GM12878 (cell line): Measurements from ENCODE around the gene NLRP10. TPM values are rescaled to one million over a fixed set of nuclear protein-coding genes. Genes with fewer than 3 reads are reported as not detected.

ENCODE experiments used
- CBFB ChIP-seq: IDR thresholded peaks from 2 replicates; pipeline ENCODE4 v1.6.1; 2016; ENCODE audit warnings: antibody characterized with exemption, low read depth
- CEBPZ ChIP-seq: fragments of 150-350 bp; IDR thresholded peaks from 2 replicates; pipeline ENCODE4 v1.6.1; 2016; ENCODE audit warnings: low read depth, low read length
- CREM ChIP-seq: IDR thresholded peaks from 2 replicates; pipeline ENCODE4 v1.6.1; 2014; ENCODE audit warnings: antibody characterized with exemption, low read depth
- DPF2 ChIP-seq: fragments of 450-650 bp; IDR thresholded peaks from 2 replicates; pipeline ENCODE4 v1.6.1; 2017; ENCODE audit warnings: mild to moderate bottlenecking
- EED ChIP-seq: sonication (generic); IDR thresholded peaks from 2 replicates; pipeline ENCODE4 v1.6.1; 2016; ENCODE audit warnings: antibody characterized with exemption, low read depth
- HCFC1 ChIP-seq: fragments of 150-350 bp; IDR thresholded peaks from 2 replicates; pipeline ENCODE4 v1.6.1; 2014; ENCODE audit warnings: low read length
- KAT2A ChIP-seq: conservative IDR thresholded peaks from 2 replicates; pipeline ENCODE4 v1.6.1; 2011; ENCODE audit warnings: low read depth, low read length; ENCODE audit not compliant: control insufficient read depth
- KLF5 ChIP-seq: fragments of 450-650 bp; IDR thresholded peaks from 2 replicates; pipeline ENCODE4 v1.6.1; 2014; ENCODE audit warnings: mild to moderate bottlenecking; ENCODE audit not compliant: partially characterized antibody
- MYC ChIP-seq: IDR thresholded peaks from 2 replicates; pipeline ENCODE4 v1.6.1; 2011; ENCODE audit warnings: mild to moderate bottlenecking, low read length, moderate library complexity, inconsistent platforms; ENCODE audit not compliant: insufficient read depth, insufficient replicate concordance, insufficient read length, severe bottlenecking
- NFIC ChIP-seq: IDR thresholded peaks from 2 replicates; pipeline ENCODE4 v1.6.1; 2012; ENCODE audit warnings: low read depth, mild to moderate bottlenecking, inconsistent platforms, low read length, moderate library complexity
- PML ChIP-seq: IDR thresholded peaks from 2 replicates; pipeline ENCODE4 v1.6.1; 2012; ENCODE audit warnings: low read length, inconsistent platforms
- RCOR1 ChIP-seq: conservative IDR thresholded peaks from 2 replicates; pipeline ENCODE4 v1.6.1; 2012; ENCODE audit warnings: low read depth, low read length, improper control_type of control experiment
- RFX5 ChIP-seq: IDR thresholded peaks from 2 replicates; pipeline ENCODE4 v1.6.1; 2011; ENCODE audit warnings: low read depth, low read length, improper control_type of control experiment
- SPI1 ChIP-seq: IDR thresholded peaks from 2 replicates; pipeline ENCODE4 v1.6.1; 2011; ENCODE audit warnings: low read depth, mild to moderate bottlenecking, low read length, moderate library complexity, borderline replicate concordance; ENCODE audit not compliant: insufficient read depth
- SREBF1 ChIP-seq: IDR thresholded peaks from 2 replicates; pipeline ENCODE4 v1.6.1; 2012; ENCODE audit warnings: mild to moderate bottlenecking, low read length
- TARDBP ChIP-seq: IDR thresholded peaks from 2 replicates; pipeline ENCODE4 v1.6.1; 2016; ENCODE audit warnings: borderline replicate concordance
- ZBTB33 ChIP-seq: fragments of 450-650 bp; IDR thresholded peaks from 2 replicates; pipeline ENCODE4 v1.6.1; 2017; ENCODE audit warnings: mild to moderate bottlenecking
- ZSCAN29 ChIP-seq: fragments of 450-650 bp; IDR thresholded peaks from 2 replicates; pipeline ENCODE4 v1.6.1; 2017; ENCODE audit warnings: mild to moderate bottlenecking, moderate library complexity
- polyA plus RNA-seq, 11 experiments: library from polyadenylated mRNA; depleted of rRNA in 4 of 11; unstranded in 6 of 11; stranded (reverse) in 5 of 11; fragments of >200 nt; fragmentation: Nextera tagmentation in 4 of 11; fragmentation: Illumina TruSeq in 1 of 11; extraction: Ambion mirVana in 4 of 11; extraction: Trizol in 1 of 11; gene quantifications; 1 replicate in 1 of 11; 2 replicates in 10 of 11; pipeline versions ENCODE4 v1.2.1 to v1.2.3, GENCODE V29; 2011 to 2016; ENCODE audit warnings: inconsistent platforms in 2 of 11, missing spikeins in 2 of 11, low read depth in 1 of 11
- total RNA-seq, 4 experiments: library from RNA; depleted of rRNA in 3 of 4; stranded (reverse); fragments of >200 nt in 3 of 4; fragmentation: Illumina TruSeq in 1 of 4; extraction: Trizol in 1 of 4; gene quantifications; 2 replicates each; pipeline versions ENCODE4 v1.2.1 to v1.2.3, GENCODE V29; 2013 to 2021
- TF ChIP-seq, protein P1 (sequence below): fragments of 450-650 bp; IDR thresholded peaks from 2 replicates; pipeline ENCODE4 v1.6.1; 2018; ENCODE audit warnings: mild to moderate bottlenecking, low read depth, moderate library complexity; ENCODE audit not compliant: partially characterized antibody
- TF ChIP-seq, protein P2 (sequence below): fragments of 450-650 bp; IDR thresholded peaks from 2 replicates; pipeline ENCODE4 v1.6.1; 2018; ENCODE audit warnings: borderline replicate concordance, mild to moderate bottlenecking; ENCODE audit not compliant: partially characterized antibody

Gene NLRP10
- total and polyA plus RNA-seq, 10 of the 15 experiments (the other 5 are each of a cell fraction or from before 2014, with no cell fraction given), result 0.04 TPM; not detected in 9

- no peak for TF ChIP-seq RFX5
- 0 out of 2 replicates have a peak, but pooled peaks have one; percentile 24 for TF ChIP-seq PML
- peak; percentile 85 for TF ChIP-seq CBFB
- TF ChIP-seq KAT2A, result no peak
- TF ChIP-seq KLF5, result peak; percentile 66
- TF ChIP-seq DPF2, result no peak
- TF ChIP-seq EED, result peak; percentile 47; the same call in 1 of the 2 replicates
- peak; percentile 26; the same call in 1 of the 2 replicates for TF ChIP-seq ZSCAN29
- no peak for TF ChIP-seq TARDBP
- no peak for TF ChIP-seq MYC
- no peak for TF ChIP-seq ZBTB33
- TF ChIP-seq RCOR1, result no peak
- no peak for TF ChIP-seq SREBF1
- TF ChIP-seq, protein P1, sequence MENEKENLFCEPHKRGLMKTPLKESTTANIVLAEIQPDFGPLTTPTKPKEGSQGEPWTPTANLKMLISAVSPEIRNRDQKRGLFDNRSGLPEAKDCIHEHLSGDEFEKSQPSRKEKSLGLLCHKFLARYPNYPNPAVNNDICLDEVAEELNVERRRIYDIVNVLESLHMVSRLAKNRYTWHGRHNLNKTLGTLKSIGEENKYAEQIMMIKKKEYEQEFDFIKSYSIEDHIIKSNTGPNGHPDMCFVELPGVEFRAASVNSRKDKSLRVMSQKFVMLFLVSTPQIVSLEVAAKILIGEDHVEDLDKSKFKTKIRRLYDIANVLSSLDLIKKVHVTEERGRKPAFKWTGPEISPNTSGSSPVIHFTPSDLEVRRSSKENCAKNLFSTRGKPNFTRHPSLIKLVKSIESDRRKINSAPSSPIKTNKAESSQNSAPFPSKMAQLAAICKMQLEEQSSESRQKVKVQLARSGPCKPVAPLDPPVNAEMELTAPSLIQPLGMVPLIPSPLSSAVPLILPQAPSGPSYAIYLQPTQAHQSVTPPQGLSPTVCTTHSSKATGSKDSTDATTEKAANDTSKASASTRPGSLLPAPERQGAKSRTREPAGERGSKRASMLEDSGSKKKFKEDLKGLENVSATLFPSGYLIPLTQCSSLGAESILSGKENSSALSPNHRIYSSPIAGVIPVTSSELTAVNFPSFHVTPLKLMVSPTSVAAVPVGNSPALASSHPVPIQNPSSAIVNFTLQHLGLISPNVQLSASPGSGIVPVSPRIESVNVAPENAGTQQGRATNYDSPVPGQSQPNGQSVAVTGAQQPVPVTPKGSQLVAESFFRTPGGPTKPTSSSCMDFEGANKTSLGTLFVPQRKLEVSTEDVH, result peak; percentile 93
- peak; percentile 88 for TF ChIP-seq HCFC1
- TF ChIP-seq CREM, result peak; percentile 94
- TF ChIP-seq NFIC, result peak; percentile 60
- TF ChIP-seq CEBPZ, result peak; percentile 60; the same call in 1 of the 2 replicates
- TF ChIP-seq, protein P2, sequence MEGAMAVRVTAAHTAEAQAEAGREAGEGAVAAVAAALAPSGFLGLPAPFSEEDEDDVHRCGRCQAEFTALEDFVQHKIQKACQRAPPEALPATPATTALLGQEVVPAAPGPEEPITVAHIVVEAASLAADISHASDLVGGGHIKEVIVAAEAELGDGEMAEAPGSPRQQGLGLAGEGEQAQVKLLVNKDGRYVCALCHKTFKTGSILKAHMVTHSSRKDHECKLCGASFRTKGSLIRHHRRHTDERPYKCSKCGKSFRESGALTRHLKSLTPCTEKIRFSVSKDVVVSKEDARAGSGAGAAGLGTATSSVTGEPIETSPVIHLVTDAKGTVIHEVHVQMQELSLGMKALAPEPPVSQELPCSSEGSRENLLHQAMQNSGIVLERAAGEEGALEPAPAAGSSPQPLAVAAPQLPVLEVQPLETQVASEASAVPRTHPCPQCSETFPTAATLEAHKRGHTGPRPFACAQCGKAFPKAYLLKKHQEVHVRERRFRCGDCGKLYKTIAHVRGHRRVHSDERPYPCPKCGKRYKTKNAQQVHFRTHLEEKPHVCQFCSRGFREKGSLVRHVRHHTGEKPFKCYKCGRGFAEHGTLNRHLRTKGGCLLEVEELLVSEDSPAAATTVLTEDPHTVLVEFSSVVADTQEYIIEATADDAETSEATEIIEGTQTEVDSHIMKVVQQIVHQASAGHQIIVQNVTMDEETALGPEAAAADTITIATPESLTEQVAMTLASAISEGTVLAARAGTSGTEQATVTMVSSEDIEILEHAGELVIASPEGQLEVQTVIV, result peak; percentile 60
- no peak for TF ChIP-seq SPI1
Measured at GRCh38 chr11:7986768-7987559, 21.7 kb upstream of the NLRP10 start, which contains the start of gene EIF3F (continued).
